Cerebellar cortex (tissue), 1 donor: ENCODE data around the gene GPALPP1.
"Not testable (repeated sequence)": the region's sequence is repeated elsewhere in the genome, so short reads cannot be mapped to it uniquely, and the experiment has no call there.

Experiments
- DNase-seq: peaks from one replicate; pipeline ENCODE4 v3.0.0-alpha.2; 2015; ENCODE audit warnings: low spot score

The GPALPP1 gene, protein sequence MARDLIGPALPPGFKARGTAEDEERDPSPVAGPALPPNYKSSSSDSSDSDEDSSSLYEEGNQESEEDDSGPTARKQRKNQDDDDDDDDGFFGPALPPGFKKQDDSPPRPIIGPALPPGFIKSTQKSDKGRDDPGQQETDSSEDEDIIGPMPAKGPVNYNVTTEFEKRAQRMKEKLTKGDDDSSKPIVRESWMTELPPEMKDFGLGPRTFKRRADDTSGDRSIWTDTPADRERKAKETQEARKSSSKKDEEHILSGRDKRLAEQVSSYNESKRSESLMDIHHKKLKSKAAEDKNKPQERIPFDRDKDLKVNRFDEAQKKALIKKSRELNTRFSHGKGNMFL

GRCh38 chr13:44989071-44989889 is at the start of gene GPALPP1, which contains the start of gene NUFIP1:
Gene GPALPP1 (plus strand): TSS chr13:44989538. CDS start chr13:44989655, 117 bp downstream.
Gene NUFIP1 (minus strand): TSS chr13:44989471. CDS start chr13:44989436, 35 bp downstream.
- peak; percentile 97 for DNase-seq

- not testable (repeated sequence) for DNase-seq
Observed at GRCh38 chr13:44943411-44943810, 45.9 kb upstream of the GPALPP1 start.

DNA sequence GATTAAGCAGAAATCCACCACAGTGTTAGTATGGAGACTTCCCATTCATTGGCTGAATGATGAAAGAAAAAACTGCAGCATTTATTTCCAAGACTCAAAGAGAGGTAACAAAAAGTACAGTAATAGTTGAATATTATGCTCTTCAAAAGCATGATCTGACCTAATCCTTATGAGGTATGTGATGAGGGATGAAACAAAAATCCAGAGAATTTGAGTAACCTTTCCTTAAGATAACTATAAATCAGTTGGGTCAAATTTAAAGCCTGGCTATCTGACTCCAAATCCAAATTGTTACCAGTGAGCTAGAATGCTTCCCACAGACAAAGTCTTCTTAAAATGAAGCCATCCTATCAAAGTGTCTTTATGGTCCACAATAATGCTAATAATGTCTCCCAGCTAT is 38.2 kb upstream of the GPALPP1 start:
- no peak for DNase-seq

GRCh38 chr13:44952671-44953070 is 36.7 kb upstream of the GPALPP1 start:
- DNase-seq = no peak

GRCh38 chr13:44954224-44954623 is 35.1 kb upstream of the GPALPP1 start:
- DNase-seq = no peak

DNA sequence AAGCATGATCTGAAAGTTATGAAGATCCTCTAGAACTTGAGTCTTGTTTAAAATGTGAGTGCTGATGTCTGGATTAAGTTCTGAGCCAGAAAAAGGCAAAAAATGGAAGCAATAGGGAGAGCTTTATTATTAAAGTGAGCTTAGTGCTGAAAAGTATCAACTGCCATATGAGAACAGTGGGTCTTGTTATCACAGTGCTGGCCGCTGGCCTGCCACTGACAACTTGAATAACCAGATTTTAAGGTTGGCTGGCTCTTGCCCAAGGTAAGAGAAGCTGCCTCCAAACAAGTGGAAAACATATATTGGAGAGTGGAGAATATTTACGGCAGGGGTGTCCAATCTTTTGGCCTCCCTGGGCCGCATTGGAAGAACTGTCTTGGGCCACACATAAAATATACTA is 33.9 kb upstream of the GPALPP1 start:
- no peak for DNase-seq

- DNase-seq = no peak
Observed at GRCh38 chr13:44961997-44962396, 27.3 kb upstream of the GPALPP1 start.

DNA sequence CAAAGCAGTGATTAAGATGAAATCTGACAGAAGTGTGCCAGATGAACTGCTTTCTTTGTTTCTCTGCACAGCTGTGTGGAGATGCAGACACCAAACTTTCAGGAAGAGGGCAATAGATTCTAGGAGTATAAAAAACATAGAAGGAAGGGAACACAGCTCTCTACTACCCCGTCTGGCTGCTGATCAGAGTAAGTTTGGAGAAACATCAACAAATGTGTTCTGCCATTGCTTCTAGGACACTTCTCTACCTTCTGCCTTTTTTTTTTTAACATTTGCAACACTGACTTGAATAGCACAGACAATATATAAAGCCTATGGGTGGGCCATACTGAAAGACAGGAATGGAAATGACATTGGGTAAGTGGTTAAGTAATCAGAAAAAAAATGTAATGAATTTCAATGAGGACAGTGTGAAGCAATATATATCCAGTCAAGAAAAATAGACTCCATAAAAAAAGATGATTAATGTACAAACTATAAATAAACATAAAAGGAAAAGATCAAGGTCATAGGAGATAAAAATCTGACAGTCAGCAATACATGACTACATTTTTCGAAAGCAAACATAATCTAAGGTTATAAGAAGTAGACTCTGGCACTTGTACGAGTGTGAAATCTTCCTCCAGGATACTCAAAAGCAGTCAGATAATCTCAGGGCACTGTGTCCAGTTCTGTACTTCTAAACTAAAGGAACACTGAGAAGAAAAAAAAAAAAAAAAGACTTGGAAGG is 21.5 kb upstream of the GPALPP1 start:
- no peak for DNase-seq

DNA sequence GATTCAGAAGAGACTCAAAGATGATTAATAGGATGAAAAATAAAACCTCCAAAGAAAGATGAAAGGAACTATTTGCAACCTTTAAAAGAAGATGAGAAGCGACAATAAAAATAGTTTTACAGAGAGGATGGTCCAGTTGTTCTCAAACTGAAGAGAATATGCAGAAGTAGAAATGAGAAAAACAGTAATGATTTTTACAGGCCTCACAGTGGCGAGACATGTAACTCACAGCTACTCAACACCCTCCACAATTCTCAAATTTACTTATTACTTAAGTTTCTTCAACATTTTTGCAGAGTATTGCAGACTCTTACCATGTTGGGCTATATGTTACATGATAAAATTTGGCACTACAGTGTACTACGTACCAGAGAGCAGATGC is 20.9 kb upstream of the GPALPP1 start:
- no peak for DNase-seq

GRCh38 chr13:44969551-44970484 is 19.5 kb upstream of the GPALPP1 start:
- peak; percentile 84 for DNase-seq

- no peak for DNase-seq
Observed at GRCh38 chr13:44971656-44972595, 17.4 kb upstream of the GPALPP1 start.

DNA sequence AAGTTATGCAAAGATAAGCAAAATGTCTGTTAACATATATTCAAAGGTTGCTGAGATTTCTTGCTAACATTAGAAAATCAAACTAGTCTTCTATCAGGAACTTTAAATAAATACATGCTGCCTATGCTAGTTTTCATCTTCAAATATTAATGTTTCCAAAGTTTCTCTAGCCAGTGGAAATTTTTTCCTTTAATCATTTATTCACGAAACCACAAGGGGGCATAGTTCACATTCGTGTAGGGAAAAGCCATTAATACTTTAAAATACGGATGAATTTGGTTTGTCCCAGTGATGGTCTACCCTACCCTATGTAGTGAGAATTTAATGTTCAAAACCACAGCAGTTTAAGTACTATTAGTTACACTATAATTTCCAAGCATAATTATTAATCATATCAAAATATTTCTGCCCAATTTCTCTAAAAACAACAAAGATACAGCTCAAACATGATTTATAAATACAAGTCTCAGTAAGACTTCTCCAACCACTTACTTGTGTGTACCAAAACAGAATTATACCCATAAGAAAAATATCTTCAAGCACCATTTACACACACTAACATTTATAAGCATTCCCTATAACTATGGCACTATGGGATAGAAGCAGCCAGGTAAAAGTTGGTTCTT is 16.3 kb upstream of the GPALPP1 start:
- peak; percentile 42 for DNase-seq

- no peak for DNase-seq
Observed at GRCh38 chr13:44974056-44974793, 15.1 kb upstream of the GPALPP1 start.

GRCh38 chr13:44976196-44976595 is 13.1 kb upstream of the GPALPP1 start:
- DNase-seq = no peak

- no peak for DNase-seq
Observed at GRCh38 chr13:44976949-44977583, 12.3 kb upstream of the GPALPP1 start.

GRCh38 chr13:44978328-44978727 is 11.0 kb upstream of the GPALPP1 start:
- DNase-seq = no peak

DNA sequence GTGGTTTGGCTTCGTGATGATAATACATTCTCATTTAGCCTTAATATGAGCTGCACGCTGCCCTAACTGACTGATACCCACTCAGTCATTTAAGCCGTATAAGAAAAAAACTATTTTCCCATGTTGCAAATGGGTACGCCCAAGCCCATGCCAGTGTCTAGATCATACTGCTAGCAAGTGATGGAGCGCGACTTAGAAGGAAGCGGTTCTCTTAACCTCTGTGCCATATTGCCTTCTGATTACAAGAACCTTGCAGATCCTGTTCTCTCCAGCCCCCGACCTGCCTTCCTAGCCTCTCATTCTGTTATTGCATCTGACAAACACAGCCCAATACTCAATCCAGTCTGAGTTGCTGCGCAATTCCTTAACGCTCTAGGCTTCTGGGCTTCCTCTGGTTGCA is 603 bp downstream of the GPALPP1 start:
- DNase-seq = peak; percentile 9

- DNase-seq = no peak
Observed at GRCh38 chr13:45003417-45003816, 14.1 kb downstream of the GPALPP1 start.

DNA sequence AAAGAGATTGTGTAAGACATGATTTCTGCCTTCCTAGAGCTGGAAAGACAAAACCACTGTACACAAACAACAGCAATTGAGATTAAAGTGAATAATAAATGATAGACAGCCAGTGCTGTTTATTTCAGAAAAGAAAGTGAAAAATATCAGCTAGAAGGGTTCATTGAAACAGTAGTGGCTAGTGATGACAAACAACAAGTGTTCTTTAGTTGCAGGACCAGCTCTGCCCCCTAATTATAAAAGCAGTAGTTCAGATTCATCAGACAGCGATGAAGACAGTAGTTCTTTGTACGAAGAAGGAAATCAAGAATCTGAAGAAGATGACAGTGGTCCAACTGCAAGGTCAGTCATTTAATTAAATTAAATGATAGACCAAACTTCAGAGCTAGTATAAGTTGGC is 14.8 kb downstream of the GPALPP1 start:
- no peak for DNase-seq
